Fibroblast of villous mesenchyme (primary cell): Measurements from ENCODE around the gene PRKCH. TPM values are rescaled to one million over a fixed set of nuclear protein-coding genes. Genes with fewer than 3 reads are reported as not detected.
"Not testable (repeated sequence)": the region's sequence is repeated elsewhere in the genome, so short reads cannot be mapped to it uniquely, and the experiment has no call there.

Experiments used
- DNase-seq: peaks from one replicate; pipeline ENCODE4 v3.0.0-alpha.2; 2010; ENCODE audit warnings: low read depth
- H3K4me3 ChIP-seq: 2 replicates; pipeline ENCODE4 v1.5.1; 2011; ENCODE audit warnings: low read depth, mild to moderate bottlenecking, low read length
- total RNA-seq: library from RNA; depleted of rRNA; stranded (reverse); fragments of >200 nt; gene quantifications from 2 replicates; pipeline ENCODE4 v1.2.3, GENCODE V29; 2012
- TF ChIP-seq, protein P1 (sequence below): IDR thresholded peaks from 2 replicates; pipeline ENCODE4 v1.5.1; 2012; ENCODE audit warnings: low read depth, mild to moderate bottlenecking, low read length; ENCODE audit not compliant: insufficient read depth

The PRKCH gene
- total RNA-seq, 1 donor = 2.6 TPM

DNA sequence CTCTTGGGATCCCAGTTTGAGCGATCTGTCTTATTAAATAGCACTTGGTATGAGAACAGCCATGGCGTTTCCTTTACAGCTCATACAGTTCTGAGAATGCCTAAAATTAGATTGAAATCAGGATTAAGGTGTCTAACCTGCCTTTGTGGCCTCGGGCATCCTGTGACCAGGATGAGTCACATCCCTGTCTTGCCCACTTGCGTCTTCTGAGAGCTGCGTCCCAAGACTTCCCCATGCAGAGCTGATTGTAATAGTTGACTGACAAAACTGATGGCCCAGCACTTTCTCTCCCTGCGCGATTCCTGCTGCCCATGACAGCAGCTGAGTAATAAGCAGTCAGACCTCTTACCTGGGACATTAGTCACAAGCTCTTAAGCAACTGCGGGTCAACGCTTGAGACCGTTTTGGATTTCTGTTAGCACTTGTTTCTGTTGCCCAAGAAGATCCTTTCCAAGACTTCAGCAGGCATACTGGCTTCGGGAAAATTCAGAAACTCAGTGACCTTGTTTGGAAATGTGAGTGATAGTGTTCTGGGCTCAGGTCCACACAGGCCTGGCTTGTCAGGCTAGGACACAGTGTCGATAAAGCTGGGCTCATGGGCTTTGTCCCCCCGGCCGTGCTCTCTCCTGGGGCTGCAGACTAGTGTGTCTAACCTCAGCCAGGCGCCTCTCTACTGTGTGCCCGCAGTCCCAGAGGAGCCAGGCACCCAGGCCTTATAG lies 204.1 kb downstream of the PRKCH start:
- DNase-seq = peak; percentile 78
- no peak overlapping the region for H3K4me3 ChIP-seq
- TF ChIP-seq, protein P1, sequence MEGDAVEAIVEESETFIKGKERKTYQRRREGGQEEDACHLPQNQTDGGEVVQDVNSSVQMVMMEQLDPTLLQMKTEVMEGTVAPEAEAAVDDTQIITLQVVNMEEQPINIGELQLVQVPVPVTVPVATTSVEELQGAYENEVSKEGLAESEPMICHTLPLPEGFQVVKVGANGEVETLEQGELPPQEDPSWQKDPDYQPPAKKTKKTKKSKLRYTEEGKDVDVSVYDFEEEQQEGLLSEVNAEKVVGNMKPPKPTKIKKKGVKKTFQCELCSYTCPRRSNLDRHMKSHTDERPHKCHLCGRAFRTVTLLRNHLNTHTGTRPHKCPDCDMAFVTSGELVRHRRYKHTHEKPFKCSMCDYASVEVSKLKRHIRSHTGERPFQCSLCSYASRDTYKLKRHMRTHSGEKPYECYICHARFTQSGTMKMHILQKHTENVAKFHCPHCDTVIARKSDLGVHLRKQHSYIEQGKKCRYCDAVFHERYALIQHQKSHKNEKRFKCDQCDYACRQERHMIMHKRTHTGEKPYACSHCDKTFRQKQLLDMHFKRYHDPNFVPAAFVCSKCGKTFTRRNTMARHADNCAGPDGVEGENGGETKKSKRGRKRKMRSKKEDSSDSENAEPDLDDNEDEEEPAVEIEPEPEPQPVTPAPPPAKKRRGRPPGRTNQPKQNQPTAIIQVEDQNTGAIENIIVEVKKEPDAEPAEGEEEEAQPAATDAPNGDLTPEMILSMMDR = no peak

- no peak overlapping the region for H3K4me3 ChIP-seq
- TF ChIP-seq, protein P1 = no peak
- DNase-seq = no peak
Measured at GRCh38 chr14:61526405-61527312, 205.3 kb downstream of the PRKCH start.

- peak; percentile 77 for DNase-seq
- TF ChIP-seq, protein P1 = no peak
- no peak overlapping the region for H3K4me3 ChIP-seq
Measured at GRCh38 chr14:61527325-61528100, 206.1 kb downstream of the PRKCH start.

- no peak overlapping the region for H3K4me3 ChIP-seq
- peak; percentile 87 for DNase-seq
- TF ChIP-seq, protein P1 = no peak
Measured at GRCh38 chr14:61528591-61529021, 207.2 kb downstream of the PRKCH start.

DNA sequence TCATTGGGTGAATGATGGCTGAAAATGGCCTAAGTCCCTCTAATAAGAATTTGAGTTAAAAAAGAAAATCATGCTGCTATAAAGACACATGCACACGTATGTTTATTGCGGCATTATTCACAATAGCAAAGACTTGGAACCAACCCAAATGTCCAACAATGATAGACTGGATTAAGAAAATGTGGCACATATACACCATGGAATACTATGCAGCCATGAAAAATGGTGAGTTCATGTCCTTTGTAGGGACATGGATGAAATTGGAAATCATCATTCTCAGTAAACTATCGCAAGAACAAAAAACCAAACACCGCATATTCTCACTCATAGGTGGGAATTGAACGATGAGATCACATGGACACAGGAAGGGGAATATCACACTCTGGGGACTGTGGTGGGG lies 208.0 kb downstream of the PRKCH start:
- DNase-seq, H3K4me3 ChIP-seq: not testable (repeated sequence)

GRCh38 chr14:61530296-61530695 lies 208.9 kb downstream of the PRKCH start:
- H3K4me3 ChIP-seq = no peak overlapping the region
- DNase-seq = no peak
- TF ChIP-seq, protein P1 = no peak
